NB4 (cell line): ENCODE results near the gene TMEM25.

Experiments
- DNase-seq: peaks from one replicate; pipeline ENCODE4 v3.0.0; 2010; ENCODE audit warnings: low read depth
- H3K4me3 ChIP-seq: one replicate; pipeline ENCODE4 v1.5.1; 2011; ENCODE audit warnings: mild to moderate bottlenecking, low read depth, low read length, moderate library complexity
- MYC ChIP-seq: IDR thresholded peaks from 2 replicates; pipeline ENCODE4 v1.6.1; 2011; ENCODE audit warnings: low read depth, low read length
- POLR2A ChIP-seq: IDR thresholded peaks from 2 replicates; pipeline ENCODE4 v1.6.1; 2011; ENCODE audit warnings: mild to moderate bottlenecking; ENCODE audit not compliant: insufficient read length; ENCODE audit errors: extremely low read depth
- TF ChIP-seq, protein P1 (sequence below): IDR thresholded peaks from one replicate; pipeline ENCODE4 v1.5.1; 2012; ENCODE audit warnings: low read depth, low read length
- TF ChIP-seq, protein P2 (sequence below): IDR thresholded peaks from 2 replicates; pipeline ENCODE4 v1.6.1; 2011; ENCODE audit warnings: low read depth, low read length

Gene TMEM25

DNA sequence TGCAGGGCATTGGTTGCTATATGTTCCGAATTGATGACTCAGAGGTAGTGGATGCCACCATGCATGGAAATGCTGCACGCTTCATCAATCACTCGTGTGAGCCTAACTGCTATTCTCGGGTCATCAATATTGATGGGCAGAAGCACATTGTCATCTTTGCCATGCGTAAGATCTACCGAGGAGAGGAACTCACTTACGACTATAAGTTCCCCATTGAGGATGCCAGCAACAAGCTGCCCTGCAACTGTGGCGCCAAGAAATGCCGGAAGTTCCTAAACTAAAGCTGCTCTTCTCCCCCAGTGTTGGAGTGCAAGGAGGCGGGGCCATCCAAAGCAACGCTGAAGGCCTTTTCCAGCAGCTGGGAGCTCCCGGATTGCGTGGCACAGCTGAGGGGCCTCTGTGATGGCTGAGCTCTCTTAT is 9.1 kb upstream of the TMEM25 start:
- no peak for DNase-seq
- TF ChIP-seq MYC = no peak
- TF ChIP-seq, protein P1, sequence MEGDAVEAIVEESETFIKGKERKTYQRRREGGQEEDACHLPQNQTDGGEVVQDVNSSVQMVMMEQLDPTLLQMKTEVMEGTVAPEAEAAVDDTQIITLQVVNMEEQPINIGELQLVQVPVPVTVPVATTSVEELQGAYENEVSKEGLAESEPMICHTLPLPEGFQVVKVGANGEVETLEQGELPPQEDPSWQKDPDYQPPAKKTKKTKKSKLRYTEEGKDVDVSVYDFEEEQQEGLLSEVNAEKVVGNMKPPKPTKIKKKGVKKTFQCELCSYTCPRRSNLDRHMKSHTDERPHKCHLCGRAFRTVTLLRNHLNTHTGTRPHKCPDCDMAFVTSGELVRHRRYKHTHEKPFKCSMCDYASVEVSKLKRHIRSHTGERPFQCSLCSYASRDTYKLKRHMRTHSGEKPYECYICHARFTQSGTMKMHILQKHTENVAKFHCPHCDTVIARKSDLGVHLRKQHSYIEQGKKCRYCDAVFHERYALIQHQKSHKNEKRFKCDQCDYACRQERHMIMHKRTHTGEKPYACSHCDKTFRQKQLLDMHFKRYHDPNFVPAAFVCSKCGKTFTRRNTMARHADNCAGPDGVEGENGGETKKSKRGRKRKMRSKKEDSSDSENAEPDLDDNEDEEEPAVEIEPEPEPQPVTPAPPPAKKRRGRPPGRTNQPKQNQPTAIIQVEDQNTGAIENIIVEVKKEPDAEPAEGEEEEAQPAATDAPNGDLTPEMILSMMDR = no peak
- no peak for TF ChIP-seq POLR2A
- TF ChIP-seq, protein P2, sequence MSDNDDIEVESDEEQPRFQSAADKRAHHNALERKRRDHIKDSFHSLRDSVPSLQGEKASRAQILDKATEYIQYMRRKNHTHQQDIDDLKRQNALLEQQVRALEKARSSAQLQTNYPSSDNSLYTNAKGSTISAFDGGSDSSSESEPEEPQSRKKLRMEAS = no peak
- no peak overlapping the region for H3K4me3 ChIP-seq

DNA sequence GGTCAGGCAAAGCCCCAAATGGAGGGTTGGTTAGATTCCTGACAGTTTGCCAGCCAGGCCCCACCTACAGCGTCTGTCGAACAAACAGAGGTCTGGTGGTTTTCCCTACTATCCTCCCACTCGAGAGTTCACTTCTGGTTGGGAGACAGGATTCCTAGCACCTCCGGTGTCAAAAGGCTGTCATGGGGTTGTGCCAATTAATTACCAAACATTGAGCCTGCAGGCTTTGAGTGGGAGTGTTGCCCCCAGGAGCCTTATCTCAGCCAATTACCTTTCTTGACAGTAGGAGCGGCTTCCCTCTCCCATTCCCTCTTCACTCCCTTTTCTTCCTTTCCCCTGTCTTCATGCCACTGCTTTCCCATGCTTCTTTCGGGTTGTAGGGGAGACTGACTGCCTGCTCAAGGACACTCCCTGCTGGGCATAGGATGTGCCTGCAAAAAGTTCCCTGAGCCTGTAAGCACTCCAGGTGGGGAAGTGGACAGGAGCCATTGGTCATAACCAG is 8.4 kb upstream of the TMEM25 start:
- no peak overlapping the region for H3K4me3 ChIP-seq
- peak; percentile 43 for DNase-seq
- TF ChIP-seq, protein P2 = no peak
- TF ChIP-seq, protein P1 = peak; percentile 53

DNA sequence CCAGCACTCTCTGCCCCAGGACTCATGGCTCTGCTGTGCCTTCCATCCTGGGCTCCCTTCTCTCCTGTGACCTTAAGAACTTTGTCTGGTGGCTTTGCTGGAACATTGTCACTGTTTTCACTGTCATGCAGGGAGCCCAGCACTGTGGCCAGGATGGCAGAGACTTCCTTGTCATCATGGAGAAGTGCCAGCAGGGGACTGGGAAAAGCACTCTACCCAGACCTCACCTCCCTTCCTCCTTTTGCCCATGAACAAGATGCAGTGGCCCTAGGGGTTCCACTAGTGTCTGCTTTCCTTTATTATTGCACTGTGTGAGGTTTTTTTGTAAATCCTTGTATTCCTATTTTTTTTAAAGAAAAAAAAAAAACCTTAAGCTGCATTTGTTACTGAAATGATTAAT is 6.6 kb upstream of the TMEM25 start:
- peak; percentile 58 for DNase-seq
- no peak overlapping the region for H3K4me3 ChIP-seq
- TF ChIP-seq, protein P2 = no peak
- TF ChIP-seq, protein P1 = peak; percentile 2

DNA sequence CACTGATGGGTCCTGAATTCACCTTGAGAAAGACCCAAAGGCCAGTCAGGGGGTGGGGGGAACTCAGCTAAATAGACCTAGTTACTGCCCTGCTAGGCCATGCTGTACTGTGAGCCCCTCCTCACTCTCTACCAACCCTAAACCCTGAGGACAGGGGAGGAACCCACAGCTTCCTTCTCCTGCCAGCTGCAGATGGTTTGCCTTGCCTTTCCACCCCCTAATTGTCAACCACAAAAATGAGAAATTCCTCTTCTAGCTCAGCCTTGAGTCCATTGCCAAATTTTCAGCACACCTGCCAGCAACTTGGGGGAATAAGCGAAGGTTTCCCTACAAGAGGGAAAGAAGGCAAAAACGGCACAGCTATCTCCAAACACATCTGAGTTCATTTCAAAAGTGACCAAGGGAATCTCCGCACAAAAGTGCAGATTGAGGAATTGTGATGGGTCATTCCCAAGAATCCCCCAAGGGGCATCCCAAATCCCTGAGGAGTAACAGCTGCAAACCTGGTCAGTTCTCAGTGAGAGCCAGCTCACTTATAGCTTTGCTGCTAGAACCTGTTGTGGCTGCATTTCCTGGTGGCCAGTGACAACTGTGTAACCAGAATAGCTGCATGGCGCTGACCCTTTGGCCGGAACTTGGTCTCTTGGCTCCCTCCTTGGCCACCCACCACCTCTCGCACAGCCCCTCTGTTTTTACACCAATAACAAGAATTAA is 6.1 kb upstream of the TMEM25 start:
- TF ChIP-seq, protein P2 = peak; percentile 32; the same call in 1 of the 2 replicates
- no peak for TF ChIP-seq POLR2A
- peak; percentile 54 for TF ChIP-seq MYC
- no peak overlapping the region for H3K4me3 ChIP-seq
- DNase-seq = peak; percentile 85

- TF ChIP-seq, protein P2 = no peak
- TF ChIP-seq POLR2A = no peak
- TF ChIP-seq, protein P1 = no peak
- no peak for TF ChIP-seq MYC
- H3K4me3 ChIP-seq = no peak overlapping the region
- DNase-seq = no peak
These were observed 4.3 kb upstream of the TMEM25 start for GRCh38 chr11:118526688-118527087.

DNA sequence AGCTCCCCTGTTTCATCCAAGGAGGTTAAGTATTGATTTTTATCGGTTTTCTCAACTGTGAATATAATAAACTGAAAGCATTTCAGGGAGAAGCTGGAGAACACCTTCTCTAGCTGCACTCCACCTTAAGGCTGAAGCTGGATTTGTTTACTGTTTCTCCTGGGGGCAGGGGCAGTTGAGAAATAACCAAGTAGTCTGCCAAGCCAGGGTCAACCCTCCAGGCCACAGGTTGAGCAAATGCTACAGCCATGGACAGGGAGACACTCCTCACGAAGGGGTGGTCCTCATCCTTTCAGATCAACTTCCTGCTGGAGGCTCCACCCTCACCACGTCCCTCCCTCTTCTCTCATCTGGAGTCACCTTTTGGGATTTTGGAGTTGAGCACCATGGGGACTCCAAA is 3.9 kb upstream of the TMEM25 start, which contains the start of gene TTC36:
TTC36 (plus strand) TSS at position 366 of the 400 bp plus-strand sequence; CDS start at position 387, 21 bp downstream.
- H3K4me3 ChIP-seq = no peak within 1 kb of the TSS
- no peak for DNase-seq
- TF ChIP-seq POLR2A = no peak
- TF ChIP-seq MYC = no peak
- TF ChIP-seq, protein P1 = no peak
- TF ChIP-seq, protein P2 = no peak
